Adrenal gland (tissue), 5 donors: ENCODE data around the gene UVRAG.

Experiments
- POLR2A ChIP-seq, 2 donors: fragments of 450-650 bp; IDR thresholded peaks; one replicate each; pipeline ENCODE4 v1.6.1; 2017; ENCODE audit warnings: antibody characterized with exemption in 2 of 2, mild to moderate bottlenecking in 2 of 2, moderate library complexity in 1 of 2
- TF ChIP-seq, protein P1 (sequence below), 6 experiments: fragments of 450-650 bp in 4 of 6; fragments of 200-600 bp in 2 of 6; sonication (generic) in 1 of 6; IDR thresholded peaks; 1 replicate in 5 of 6; 2 replicates in 1 of 6; pipeline versions ENCODE4 v1.5.1 to v1.8.0; 2016 to 2021; ENCODE audit warnings: antibody characterized with exemption in 6 of 6, mild to moderate bottlenecking in 2 of 6, moderate library complexity in 1 of 6
- donor health status: DM: no; HTN: no; CAD: no.

GRCh38 chr11:75931124-75931523 lies 116.1 kb downstream of the UVRAG start:
- TF ChIP-seq, protein P1, sequence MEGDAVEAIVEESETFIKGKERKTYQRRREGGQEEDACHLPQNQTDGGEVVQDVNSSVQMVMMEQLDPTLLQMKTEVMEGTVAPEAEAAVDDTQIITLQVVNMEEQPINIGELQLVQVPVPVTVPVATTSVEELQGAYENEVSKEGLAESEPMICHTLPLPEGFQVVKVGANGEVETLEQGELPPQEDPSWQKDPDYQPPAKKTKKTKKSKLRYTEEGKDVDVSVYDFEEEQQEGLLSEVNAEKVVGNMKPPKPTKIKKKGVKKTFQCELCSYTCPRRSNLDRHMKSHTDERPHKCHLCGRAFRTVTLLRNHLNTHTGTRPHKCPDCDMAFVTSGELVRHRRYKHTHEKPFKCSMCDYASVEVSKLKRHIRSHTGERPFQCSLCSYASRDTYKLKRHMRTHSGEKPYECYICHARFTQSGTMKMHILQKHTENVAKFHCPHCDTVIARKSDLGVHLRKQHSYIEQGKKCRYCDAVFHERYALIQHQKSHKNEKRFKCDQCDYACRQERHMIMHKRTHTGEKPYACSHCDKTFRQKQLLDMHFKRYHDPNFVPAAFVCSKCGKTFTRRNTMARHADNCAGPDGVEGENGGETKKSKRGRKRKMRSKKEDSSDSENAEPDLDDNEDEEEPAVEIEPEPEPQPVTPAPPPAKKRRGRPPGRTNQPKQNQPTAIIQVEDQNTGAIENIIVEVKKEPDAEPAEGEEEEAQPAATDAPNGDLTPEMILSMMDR (IDR thresholded peaks at IDR 0.05): no peak
- TF ChIP-seq POLR2A (IDR thresholded peaks at IDR 0.05): no peak
